HG02943 (cell line): ENCODE measurements around the gene IFNAR1.
"Not testable (repeated sequence)": the region's sequence is repeated elsewhere in the genome, so short reads cannot be mapped to it uniquely, and the experiment has no call there.

Source experiments
- ATAC-seq: cut with Tn5 transposase; IDR thresholded peaks from one replicate; pipeline ENCODE4 v1.9.1; 2021; ENCODE audit warnings: mild to moderate bottlenecking, low read depth, moderate library complexity; ENCODE audit not compliant: unreplicated experiment

The IFNAR1 gene

GRCh38 chr21:33339135-33339534 is 14.4 kb downstream of the IFNAR1 start:
- no peak for ATAC-seq

- ATAC-seq: no peak
These were observed 15.1 kb downstream of the IFNAR1 start for GRCh38 chr21:33339918-33340317.

GRCh38 chr21:33345751-33346238 is 21.0 kb downstream of the IFNAR1 start:
- ATAC-seq: no peak

- ATAC-seq: no peak
These were observed 23.9 kb downstream of the IFNAR1 start for GRCh38 chr21:33348706-33349105.

- no peak for ATAC-seq
These were observed 25.9 kb downstream of the IFNAR1 start for GRCh38 chr21:33350676-33351075.

GRCh38 chr21:33355355-33355754 is 30.6 kb downstream of the IFNAR1 start:
- no peak for ATAC-seq

GRCh38 chr21:33355996-33356395 is 31.2 kb downstream of the IFNAR1 start:
- ATAC-seq: no peak

GRCh38 chr21:33357177-33357576 is 32.4 kb downstream of the IFNAR1 start:
- no peak for ATAC-seq

GRCh38 chr21:33359446-33359845 is 34.7 kb downstream of the IFNAR1 start:
- ATAC-seq: no peak

GRCh38 chr21:33360281-33360680 is 35.5 kb downstream of the IFNAR1 start:
- ATAC-seq: no peak

GRCh38 chr21:33360881-33361602 is 36.3 kb downstream of the IFNAR1 start:
- peak; percentile 68 for ATAC-seq

GRCh38 chr21:33362044-33362555 is 37.3 kb downstream of the IFNAR1 start:
- no peak for ATAC-seq

- ATAC-seq: not testable (repeated sequence)
These were observed 39.3 kb downstream of the IFNAR1 start for GRCh38 chr21:33363911-33364609.

GRCh38 chr21:33364830-33365229 is 40.1 kb downstream of the IFNAR1 start:
- ATAC-seq: no peak

- no peak for ATAC-seq
These were observed 42.7 kb downstream of the IFNAR1 start for GRCh38 chr21:33367309-33367973.

GRCh38 chr21:33368124-33368523 is 43.4 kb downstream of the IFNAR1 start:
- no peak for ATAC-seq

GRCh38 chr21:33368576-33368975 is 43.8 kb downstream of the IFNAR1 start:
- ATAC-seq: no peak

GRCh38 chr21:33369586-33369985 is 44.8 kb downstream of the IFNAR1 start:
- no peak for ATAC-seq

- ATAC-seq: no peak
These were observed 45.5 kb downstream of the IFNAR1 start for GRCh38 chr21:33370305-33370704.

GRCh38 chr21:33371366-33371765 is 46.6 kb downstream of the IFNAR1 start:
- ATAC-seq: no peak

GRCh38 chr21:33372582-33372981 is 47.8 kb downstream of the IFNAR1 start:
- ATAC-seq: no peak
